GM23248 (cell line): ENCODE data around the gene FCRLB.

ENCODE experiments used
- EZH2 ChIP-seq: fragments of 200-600 bp; sonication (generic); IDR thresholded peaks from 2 replicates; pipeline ENCODE4 v1.6.1; 2018; ENCODE audit warnings: antibody characterized with exemption, mild to moderate bottlenecking; ENCODE audit not compliant: insufficient read depth, poor library complexity, severe bottlenecking
- EZH2phosphoT487 ChIP-seq: fragments of 200-600 bp; sonication (generic); IDR thresholded peaks from 2 replicates; pipeline ENCODE4 v1.6.1; 2018; ENCODE audit warnings: antibody characterized with exemption, moderate library complexity, mild to moderate bottlenecking, low read depth; ENCODE audit not compliant: insufficient read depth

DNA sequence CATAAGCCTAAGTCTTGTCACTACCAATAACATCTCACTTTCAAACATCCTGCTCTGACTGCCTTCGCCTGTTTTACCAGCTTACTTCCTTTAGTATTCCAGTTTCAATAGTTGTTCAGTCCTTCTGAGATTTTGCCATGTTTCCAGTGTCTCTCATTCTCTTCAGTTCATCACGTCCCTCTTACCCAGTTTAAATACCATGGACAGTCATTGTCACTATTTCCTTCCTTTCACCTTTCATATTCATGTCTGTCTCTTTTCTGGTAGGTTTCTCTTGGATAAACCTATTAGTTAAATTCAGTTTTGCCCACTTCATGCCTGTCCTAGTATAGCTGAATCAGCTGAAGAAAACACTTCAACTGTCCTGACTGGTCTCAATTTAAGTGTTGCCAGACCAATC lies 50.6 kb downstream of the FCRLB start:
- no peak for TF ChIP-seq EZH2
- TF ChIP-seq EZH2phosphoT487, result no peak
